ENCODE results near the gene STX16. TPM values are rescaled to one million over a fixed set of nuclear protein-coding genes. Genes with fewer than 3 reads are reported as not detected.

STX16 gene
- total and polyA plus RNA-seq, 9 of the 15 experiments (the other 6 are each of a cell fraction or from before 2014, with no cell fraction given) = 4.4 to 43.5 (median 14.7) TPM

DNA sequence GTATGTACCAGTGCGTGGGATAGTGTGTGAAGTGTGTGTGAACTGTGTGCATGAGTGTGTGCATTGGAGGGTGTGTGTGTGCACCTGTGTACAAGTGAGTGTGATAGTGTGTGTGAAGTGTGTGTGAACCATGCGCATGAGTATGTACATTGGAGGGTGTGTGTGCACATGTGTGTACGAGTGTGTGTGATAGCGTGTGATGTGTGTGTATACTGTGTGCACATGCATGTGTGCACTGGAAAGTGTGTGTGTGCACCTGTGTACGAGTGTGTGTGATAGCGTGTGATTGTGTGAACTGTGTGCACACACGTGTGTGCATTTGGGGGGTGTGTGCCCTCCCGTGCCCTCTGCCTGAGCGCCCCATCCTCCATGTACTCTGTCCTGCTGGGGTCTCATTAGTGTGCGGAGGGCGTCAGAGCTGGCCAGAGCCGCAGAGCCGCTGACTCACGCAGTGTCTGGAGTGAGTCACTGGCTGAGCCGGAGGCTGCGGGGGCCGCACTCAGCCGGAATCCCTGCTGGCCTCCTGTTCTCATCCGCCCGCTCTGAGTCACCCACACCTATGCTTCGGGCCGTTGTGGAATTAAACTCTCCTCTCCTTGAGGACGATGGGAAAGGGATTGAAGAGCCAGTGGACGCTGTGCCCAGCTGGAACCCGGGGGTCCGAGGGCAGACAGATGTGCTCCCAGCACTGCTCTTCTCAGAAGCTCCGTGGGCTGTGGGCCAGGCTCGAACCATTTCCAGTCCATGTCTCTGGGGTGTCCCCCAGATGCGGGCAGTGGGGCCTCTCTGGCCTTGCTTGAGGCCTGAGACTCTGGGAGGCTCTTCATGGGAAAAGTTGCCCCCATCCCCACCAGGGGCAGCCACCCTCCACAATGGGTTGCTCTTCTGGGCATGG, 27.3 kb upstream of the STX16 start (continued):
- TF ChIP-seq, protein P1, sequence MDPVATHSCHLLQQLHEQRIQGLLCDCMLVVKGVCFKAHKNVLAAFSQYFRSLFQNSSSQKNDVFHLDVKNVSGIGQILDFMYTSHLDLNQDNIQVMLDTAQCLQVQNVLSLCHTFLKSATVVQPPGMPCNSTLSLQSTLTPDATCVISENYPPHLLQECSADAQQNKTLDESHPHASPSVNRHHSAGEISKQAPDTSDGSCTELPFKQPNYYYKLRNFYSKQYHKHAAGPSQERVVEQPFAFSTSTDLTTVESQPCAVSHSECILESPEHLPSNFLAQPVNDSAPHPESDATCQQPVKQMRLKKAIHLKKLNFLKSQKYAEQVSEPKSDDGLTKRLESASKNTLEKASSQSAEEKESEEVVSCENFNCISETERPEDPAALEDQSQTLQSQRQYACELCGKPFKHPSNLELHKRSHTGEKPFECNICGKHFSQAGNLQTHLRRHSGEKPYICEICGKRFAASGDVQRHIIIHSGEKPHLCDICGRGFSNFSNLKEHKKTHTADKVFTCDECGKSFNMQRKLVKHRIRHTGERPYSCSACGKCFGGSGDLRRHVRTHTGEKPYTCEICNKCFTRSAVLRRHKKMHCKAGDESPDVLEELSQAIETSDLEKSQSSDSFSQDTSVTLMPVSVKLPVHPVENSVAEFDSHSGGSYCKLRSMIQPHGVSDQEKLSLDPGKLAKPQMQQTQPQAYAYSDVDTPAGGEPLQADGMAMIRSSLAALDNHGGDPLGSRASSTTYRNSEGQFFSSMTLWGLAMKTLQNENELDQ (CRISPR knock-in tag; IDR thresholded peaks at IDR 0.05; ENCODE audit: borderline replicate concordance) = no peak
- peak in 1 of 2 experiments; percentile 81 for TF ChIP-seq E2F6 (IDR thresholded peaks at IDR 0.05; ENCODE audit: borderline replicate concordance in 1 of 2, extremely low read depth in 1 of 2, insufficient read depth in 1 of 2, insufficient read length in 1 of 2, low read depth in 1 of 2, low read length in 1 of 2, poor library complexity in 1 of 2, severe bottlenecking in 1 of 2)
- TF ChIP-seq MIER1 (IDR thresholded peaks at IDR 0.05; ENCODE audit: low read depth) = no peak
- TF ChIP-seq, protein P2, sequence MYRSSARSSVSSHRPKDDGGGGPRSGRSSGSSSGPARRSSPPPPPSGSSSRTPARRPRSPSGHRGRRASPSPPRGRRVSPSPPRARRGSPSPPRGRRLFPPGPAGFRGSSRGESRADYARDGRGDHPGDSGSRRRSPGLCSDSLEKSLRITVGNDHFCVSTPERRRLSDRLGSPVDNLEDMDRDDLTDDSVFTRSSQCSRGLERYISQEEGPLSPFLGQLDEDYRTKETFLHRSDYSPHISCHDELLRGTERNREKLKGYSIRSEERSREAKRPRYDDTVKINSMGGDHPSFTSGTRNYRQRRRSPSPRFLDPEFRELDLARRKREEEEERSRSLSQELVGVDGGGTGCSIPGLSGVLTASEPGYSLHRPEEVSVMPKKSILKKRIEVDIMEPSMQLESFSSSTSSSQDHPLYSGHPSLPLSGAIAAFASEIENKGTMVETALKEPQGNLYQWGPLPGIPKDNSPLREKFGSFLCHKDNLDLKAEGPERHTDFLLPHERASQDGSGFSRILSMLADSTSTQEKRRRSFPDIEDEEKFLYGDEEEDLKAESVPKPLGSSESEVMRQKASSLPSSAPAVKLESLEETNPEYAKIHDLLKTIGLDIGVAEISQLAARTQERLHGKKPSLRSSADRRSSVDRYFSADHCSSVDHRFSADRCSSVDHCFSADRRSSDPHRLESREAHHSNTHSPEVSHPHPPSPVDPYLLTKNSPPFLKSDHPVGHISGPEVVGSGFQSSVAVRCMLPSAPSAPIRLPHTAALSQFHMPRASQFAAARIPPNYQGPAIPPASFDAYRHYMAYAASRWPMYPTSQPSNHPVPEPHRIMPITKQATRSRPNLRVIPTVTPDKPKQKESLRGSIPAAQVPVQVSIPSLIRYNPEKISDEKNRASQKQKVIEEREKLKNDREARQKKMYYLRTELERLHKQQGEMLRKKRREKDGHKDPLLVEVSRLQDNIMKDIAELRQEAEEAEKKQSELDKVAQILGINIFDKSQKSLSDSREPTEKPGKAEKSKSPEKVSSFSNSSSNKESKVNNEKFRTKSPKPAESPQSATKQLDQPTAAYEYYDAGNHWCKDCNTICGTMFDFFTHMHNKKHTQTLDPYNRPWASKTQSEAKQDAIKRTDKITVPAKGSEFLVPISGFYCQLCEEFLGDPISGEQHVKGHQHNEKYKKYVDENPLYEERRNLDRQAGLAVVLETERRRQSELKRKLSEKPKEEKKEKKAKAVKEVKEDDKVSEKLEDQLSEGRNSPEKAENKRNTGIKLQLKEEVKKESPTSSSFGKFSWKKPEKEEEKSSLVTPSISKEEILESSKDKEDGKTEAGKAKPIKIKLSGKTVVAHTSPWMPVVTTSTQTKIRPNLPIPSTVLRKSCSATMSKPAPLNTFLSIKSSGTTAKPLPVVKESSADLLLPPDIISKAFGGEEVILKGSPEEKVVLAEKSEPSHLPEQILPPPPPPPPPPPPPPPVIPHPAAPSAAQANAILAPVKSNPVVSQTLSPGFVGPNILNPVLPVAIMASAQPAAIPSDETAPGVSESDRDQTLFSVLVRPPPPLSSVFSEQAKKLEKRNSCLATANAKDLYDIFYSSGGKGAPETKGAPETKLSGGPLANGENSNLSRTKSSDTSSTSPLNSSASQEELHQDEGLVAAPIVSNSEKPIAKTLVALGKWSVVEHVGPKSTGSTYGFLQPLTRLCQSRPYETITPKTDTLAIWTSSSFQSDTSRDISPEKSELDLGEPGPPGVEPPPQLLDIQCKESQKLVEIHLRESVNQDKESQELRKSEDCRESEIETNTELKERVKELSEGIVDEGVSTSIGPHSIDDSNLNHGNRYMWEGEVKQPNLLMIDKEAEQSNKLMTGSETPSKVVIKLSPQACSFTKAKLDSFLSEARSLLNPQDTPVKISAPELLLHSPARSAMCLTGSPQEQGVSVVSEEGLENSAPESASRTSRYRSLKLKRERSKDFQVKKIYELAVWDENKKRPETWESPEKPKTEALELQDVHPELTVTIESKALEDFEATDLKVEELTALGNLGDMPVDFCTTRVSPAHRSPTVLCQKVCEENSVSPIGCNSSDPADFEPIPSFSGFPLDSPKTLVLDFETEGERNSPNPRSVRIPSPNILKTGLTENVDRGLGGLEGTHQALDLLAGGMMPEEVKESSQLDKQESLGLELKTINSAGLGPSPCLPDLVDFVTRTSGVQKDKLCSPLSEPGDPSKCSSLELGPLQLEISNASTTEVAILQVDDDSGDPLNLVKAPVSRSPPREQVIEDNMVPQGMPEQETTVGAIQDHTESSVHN (IDR thresholded peaks at IDR 0.05; ENCODE audit: borderline replicate concordance in 1 of 2, low read depth in 1 of 2) = peak in 1 of 2 experiments; percentile 71; a peak in 1 of 4 replicates
- no peak for TF ChIP-seq RBM34 (IDR thresholded peaks at IDR 0.05; ENCODE audit: borderline replicate concordance, insufficient read depth, low read length)
- TF ChIP-seq, protein P3, sequence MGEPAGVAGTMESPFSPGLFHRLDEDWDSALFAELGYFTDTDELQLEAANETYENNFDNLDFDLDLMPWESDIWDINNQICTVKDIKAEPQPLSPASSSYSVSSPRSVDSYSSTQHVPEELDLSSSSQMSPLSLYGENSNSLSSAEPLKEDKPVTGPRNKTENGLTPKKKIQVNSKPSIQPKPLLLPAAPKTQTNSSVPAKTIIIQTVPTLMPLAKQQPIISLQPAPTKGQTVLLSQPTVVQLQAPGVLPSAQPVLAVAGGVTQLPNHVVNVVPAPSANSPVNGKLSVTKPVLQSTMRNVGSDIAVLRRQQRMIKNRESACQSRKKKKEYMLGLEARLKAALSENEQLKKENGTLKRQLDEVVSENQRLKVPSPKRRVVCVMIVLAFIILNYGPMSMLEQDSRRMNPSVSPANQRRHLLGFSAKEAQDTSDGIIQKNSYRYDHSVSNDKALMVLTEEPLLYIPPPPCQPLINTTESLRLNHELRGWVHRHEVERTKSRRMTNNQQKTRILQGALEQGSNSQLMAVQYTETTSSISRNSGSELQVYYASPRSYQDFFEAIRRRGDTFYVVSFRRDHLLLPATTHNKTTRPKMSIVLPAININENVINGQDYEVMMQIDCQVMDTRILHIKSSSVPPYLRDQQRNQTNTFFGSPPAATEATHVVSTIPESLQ (CRISPR knock-in tag; IDR thresholded peaks at IDR 0.05) = peak; percentile 83; the same call in 1 of the 2 replicates
- peak; percentile 74 for TF ChIP-seq KLF16 (IDR thresholded peaks at IDR 0.05)
- peak; percentile 58; the same call in 1 of the 2 replicates for TF ChIP-seq CTBP1 (IDR thresholded peaks at IDR 0.05; ENCODE audit: borderline replicate concordance)
- TF ChIP-seq TCFL5 (CRISPR knock-in tag; conservative IDR thresholded peaks at IDR 0.05) = no peak
- TF ChIP-seq ZNF316 (IDR thresholded peaks at IDR 0.05) = peak; percentile 70
- no peak for TF ChIP-seq ZNF212 (CRISPR knock-in tag; IDR thresholded peaks at IDR 0.05)
- TF ChIP-seq NCOR1 (IDR thresholded peaks at IDR 0.05) = peak; percentile 72
